H1 (cell line): Measurements from ENCODE around the gene TDRD6. TPM values are rescaled to one million over a fixed set of nuclear protein-coding genes. Genes with fewer than 3 reads are reported as not detected.

Experiments used
- BRCA1 ChIP-seq: IDR thresholded peaks from 2 replicates; pipeline ENCODE4 v1.6.1; 2012; ENCODE audit warnings: low read depth, low read length, improper control_type of control experiment
- CBX8 ChIP-seq: fragments of 300-800, 300-1000 bp; sonication (generic); IDR thresholded peaks from 2 replicates; pipeline ENCODE4 v1.7.1; 2016; ENCODE audit warnings: low read depth, low read length, borderline replicate concordance
- FOSL1 ChIP-seq: IDR thresholded peaks from 2 replicates; pipeline ENCODE4 v1.6.1; 2011; ENCODE audit warnings: mild to moderate bottlenecking, low read depth, low read length, moderate library complexity; ENCODE audit not compliant: insufficient read depth
- GTF2F1 ChIP-seq: IDR thresholded peaks from 2 replicates; pipeline ENCODE4 v1.6.1; 2012; ENCODE audit warnings: low read depth, low read length, improper control_type of control experiment, borderline replicate concordance
- POLR2AphosphoS5 ChIP-seq: IDR thresholded peaks from 2 replicates; pipeline ENCODE4 v1.6.1; 2011; ENCODE audit warnings: low read depth, low read length
- SP2 ChIP-seq: IDR thresholded peaks from 2 replicates; pipeline ENCODE4 v1.6.1; 2012; ENCODE audit warnings: mild to moderate bottlenecking, low read length, inconsistent platforms
- TBP ChIP-seq: IDR thresholded peaks from 2 replicates; pipeline ENCODE4 v1.6.1; 2011; ENCODE audit warnings: low read depth, low read length, improper control_type of control experiment
- YY1 ChIP-seq: IDR thresholded peaks from 2 replicates; pipeline ENCODE4 v1.6.1; 2011; ENCODE audit warnings: low read depth, mild to moderate bottlenecking, low read length
- polyA plus RNA-seq, 7 experiments: library from polyadenylated mRNA; depleted of rRNA in 3 of 7; stranded (reverse) in 5 of 7; unstranded in 2 of 7; fragments of >200 nt in 5 of 7; fragments of 200-250 nt in 2 of 7; gene quantifications; 1 replicate in 5 of 7; 2 replicates in 1 of 7; 4 replicates in 1 of 7; pipeline versions ENCODE4 v1.2.1 to v1.2.3, GENCODE V29; 2011 to 2013; ENCODE audit warnings: missing spikeins in 2 of 7, mixed read lengths in 2 of 7
- total RNA-seq: library from RNA; stranded (reverse); fragmentation: NEBNext Ultra II Directional; extraction: Animal tissue kit (Norgen Biotek cat#: 25700); gene quantifications from 2 replicates; pipeline ENCODE4 v1.2.1, GENCODE V29; 2021
- TF ChIP-seq, protein P1 (sequence below): IDR thresholded peaks from 2 replicates; pipeline ENCODE4 v1.6.1; 2012; ENCODE audit warnings: low read length, inconsistent platforms

Gene TDRD6
- total and polyA plus RNA-seq, 2 of the 8 experiments (the other 6 are each of a cell fraction or from before 2014, with no cell fraction given), result 0.06 to 0.19 TPM

DNA sequence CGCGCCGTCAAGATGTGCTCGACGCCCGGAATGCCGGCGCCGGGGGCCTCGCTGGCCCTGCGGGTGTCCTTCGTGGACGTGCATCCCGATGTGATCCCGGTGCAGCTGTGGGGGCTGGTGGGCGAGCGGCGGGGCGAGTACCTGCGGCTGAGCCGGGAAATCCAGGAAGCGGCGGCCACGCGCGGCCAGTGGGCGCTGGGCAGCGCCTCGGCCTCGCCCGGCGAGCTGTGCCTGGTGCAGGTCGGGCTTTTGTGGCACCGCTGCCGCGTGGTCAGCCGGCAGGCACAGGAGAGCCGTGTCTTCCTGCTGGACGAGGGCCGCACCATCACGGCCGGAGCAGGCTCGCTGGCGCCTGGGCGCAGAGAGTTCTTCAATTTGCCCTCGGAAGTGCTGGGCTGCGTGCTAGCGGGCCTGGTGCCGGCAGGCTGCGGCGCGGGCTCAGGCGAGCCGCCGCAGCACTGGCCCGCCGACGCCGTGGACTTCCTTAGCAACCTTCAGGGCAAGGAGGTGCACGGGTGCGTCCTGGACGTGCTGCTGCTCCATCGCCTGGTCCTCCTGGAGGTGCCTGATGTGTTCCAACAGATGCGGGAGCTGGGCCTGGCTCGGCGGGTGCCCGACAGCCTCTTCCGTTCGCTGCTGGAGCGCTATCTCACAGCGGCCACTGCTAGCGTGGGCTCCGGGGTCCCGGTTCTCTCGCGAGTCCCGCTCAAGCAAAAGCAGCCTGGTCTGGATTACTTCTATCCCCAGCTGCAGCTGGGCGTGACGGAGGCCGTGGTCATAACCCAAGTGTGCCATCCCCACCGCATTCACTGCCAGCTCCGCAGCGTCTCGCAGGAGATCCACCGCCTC is 656 bp downstream of the TDRD6 start (continued):
- TF ChIP-seq TBP, result no peak
- TF ChIP-seq FOSL1, result no peak
- no peak for TF ChIP-seq YY1
- TF ChIP-seq, protein P1, sequence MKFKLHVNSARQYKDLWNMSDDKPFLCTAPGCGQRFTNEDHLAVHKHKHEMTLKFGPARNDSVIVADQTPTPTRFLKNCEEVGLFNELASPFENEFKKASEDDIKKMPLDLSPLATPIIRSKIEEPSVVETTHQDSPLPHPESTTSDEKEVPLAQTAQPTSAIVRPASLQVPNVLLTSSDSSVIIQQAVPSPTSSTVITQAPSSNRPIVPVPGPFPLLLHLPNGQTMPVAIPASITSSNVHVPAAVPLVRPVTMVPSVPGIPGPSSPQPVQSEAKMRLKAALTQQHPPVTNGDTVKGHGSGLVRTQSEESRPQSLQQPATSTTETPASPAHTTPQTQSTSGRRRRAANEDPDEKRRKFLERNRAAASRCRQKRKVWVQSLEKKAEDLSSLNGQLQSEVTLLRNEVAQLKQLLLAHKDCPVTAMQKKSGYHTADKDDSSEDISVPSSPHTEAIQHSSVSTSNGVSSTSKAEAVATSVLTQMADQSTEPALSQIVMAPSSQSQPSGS, result no peak
- no peak for TF ChIP-seq SP2
- TF ChIP-seq POLR2AphosphoS5, result no peak
- TF ChIP-seq BRCA1, result no peak
- TF ChIP-seq GTF2F1, result no peak
- TF ChIP-seq CBX8, result no peak
